SH-SY5Y (cell line): ENCODE measurements around the gene SPOCK2.

Source experiments
- GATA2 ChIP-seq: IDR thresholded peaks from 2 replicates; pipeline ENCODE4 v1.6.1; 2011; ENCODE audit warnings: mild to moderate bottlenecking, low read depth, low read length
- GATA3 ChIP-seq: IDR thresholded peaks from 2 replicates; pipeline ENCODE4 v1.6.1; 2011; ENCODE audit warnings: low read depth, mild to moderate bottlenecking, low read length, moderate library complexity

GRCh38 chr10:72019085-72019876, 69.1 kb downstream of the SPOCK2 start:
- TF ChIP-seq GATA2 (no peak), GATA3 (no peak)
